Epithelial cell of proximal tubule (primary cell): ENCODE data around the gene MEGF10. TPM values are rescaled to one million over a fixed set of nuclear protein-coding genes. Genes with fewer than 3 reads are reported as not detected.
"Not testable (repeated sequence)": the region's sequence is repeated elsewhere in the genome, so short reads cannot be mapped to it uniquely, and the experiment has no call there.

Source experiments
- DNase-seq: peaks from one replicate; pipeline ENCODE4 v3.0.0-alpha.2; 2011; ENCODE audit warnings: low read depth
- H3K4me3 ChIP-seq: 2 replicates; pipeline ENCODE4 v1.5.1; 2011; ENCODE audit warnings: low read depth, mild to moderate bottlenecking, low read length
- CTCF ChIP-seq: conservative IDR thresholded peaks from 2 replicates; pipeline ENCODE4 v1.5.1; 2012; ENCODE audit warnings: low read depth, mild to moderate bottlenecking, low read length
- total RNA-seq: library from RNA; depleted of rRNA; stranded (reverse); fragments of >200 nt; gene quantifications from 2 replicates; pipeline ENCODE4 v1.2.3, GENCODE V29; 2015

MEGF10 gene
- total RNA-seq, 1 donor from 2014 or later, result 0.52 TPM

GRCh38 chr5:127308945-127309344, 18.3 kb downstream of the MEGF10 start:
- no peak for TF ChIP-seq CTCF
- no peak for DNase-seq
- no peak overlapping the region for H3K4me3 ChIP-seq

DNA sequence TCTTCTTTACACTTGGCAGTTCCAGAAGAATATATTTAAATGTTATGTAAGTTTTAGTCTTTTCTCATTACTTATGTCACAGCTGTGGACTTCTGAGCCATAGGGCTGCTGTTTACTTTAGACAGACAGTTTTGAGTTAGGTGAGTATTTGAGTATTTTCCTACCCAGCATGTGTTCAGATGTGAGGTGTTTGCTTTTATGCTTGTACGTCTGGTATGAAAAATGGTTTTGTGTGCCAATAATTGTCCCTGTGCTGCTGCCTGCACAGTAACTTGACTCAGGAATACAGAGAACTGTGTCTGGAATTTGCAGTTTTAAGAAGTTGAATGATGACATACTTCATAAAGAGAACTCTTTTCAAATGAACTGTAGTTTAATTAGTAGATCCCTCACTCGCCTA, 20.8 kb downstream of the MEGF10 start:
- no peak for DNase-seq
- no peak for TF ChIP-seq CTCF

GRCh38 chr5:127311781-127312525, 21.4 kb downstream of the MEGF10 start:
- DNase-seq, result no peak
- H3K4me3 ChIP-seq, result no peak overlapping the region
- TF ChIP-seq CTCF, result no peak

More for the DNA sequence above, 20.8 kb downstream of the MEGF10 start:
- H3K4me3 ChIP-seq, result no peak overlapping the region

DNA sequence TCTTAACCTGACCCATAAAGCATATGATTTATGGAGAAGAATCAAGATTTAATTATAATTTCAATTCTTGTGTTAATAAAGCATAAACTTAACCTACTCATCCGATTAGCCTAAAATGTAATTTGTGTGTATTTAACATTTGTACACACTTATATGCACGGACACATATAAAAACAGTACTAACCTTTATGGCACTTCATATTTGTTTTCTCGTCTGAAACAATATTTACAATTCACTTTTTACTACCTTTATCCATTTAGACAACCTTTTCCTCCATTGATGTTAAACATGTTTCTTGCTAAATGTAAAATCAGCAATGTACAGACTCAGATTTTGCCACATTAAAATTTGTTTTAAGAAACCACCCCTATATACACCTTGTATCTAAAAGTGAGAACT, 22.8 kb downstream of the MEGF10 start:
- H3K4me3 ChIP-seq, result no peak overlapping the region
- DNase-seq, result no peak
- TF ChIP-seq CTCF, result no peak

- peak; percentile 85 for TF ChIP-seq CTCF
- no peak overlapping the region for H3K4me3 ChIP-seq
- DNase-seq, result no peak
Observed at GRCh38 chr5:127313847-127314473, 23.4 kb downstream of the MEGF10 start.

DNA sequence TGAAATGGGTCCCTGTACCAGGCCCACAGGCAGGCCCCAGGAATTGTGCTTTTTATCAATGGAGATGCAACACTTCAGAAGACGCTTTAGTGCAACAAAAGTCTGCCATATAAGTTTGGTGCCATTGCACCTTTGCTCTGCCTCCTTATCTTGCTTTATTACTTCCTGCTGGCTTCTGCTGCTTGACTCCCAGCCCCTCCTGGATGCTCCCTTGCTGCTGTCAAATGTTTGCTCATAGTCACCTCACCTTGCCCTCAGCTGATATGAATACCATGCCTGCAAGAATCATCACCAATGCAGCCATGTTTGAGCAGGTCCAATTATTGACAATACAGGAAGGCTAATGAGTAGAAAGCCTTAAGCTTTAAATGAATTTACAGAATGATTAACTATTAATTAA, 25.4 kb downstream of the MEGF10 start:
- H3K4me3 ChIP-seq, result no peak overlapping the region
- no peak for TF ChIP-seq CTCF
- no peak for DNase-seq

- not testable (repeated sequence) for DNase-seq
Observed at GRCh38 chr5:127317385-127317784, 26.8 kb downstream of the MEGF10 start.

More at GRCh38 chr5:127317385-127317784, 26.8 kb downstream of the MEGF10 start:
- H3K4me3 ChIP-seq, result not testable (repeated sequence)
